A673 (cell line): ENCODE measurements around the gene HDAC7. TPM values are rescaled to one million over a fixed set of nuclear protein-coding genes. Genes with fewer than 3 reads are reported as not detected.

Experiments used
- BruUV-seq: library from RNA; stranded (reverse); fragments of 400-500 nt; replicated peaks from 2 replicates; lab custom pipeline; 2021; lab: Mats Ljungman, UMichigan
- CTCF ChIA-PET: fragments of 300-600 bp; sonication (Branson Sonifier 250); formaldehyde crosslinking; loops from one replicate; lab custom pipeline; 2022; ENCODE audit warnings: antibody characterized with exemption; lab: Charles Lee
- POLR2A ChIA-PET: fragments of 300-600 bp; sonication (Branson Sonifier 250); formaldehyde crosslinking; loops from one replicate; lab custom pipeline; 2022; ENCODE audit warnings: antibody characterized with exemption; ENCODE audit not compliant: low non-redundant PET; lab: Charles Lee
- DNase-seq: peaks from one replicate; pipeline ENCODE4 v3.0.0-alpha.2; 2015; ENCODE audit warnings: low spot score
- H3K27ac ChIP-seq: fragments of 200-600 bp; sonication (generic); 2 replicates; pipeline ENCODE4 v1.5.1; 2016; ENCODE audit warnings: mixed run types, low read depth, mild to moderate bottlenecking, mixed read lengths, antibody characterized with exemption, low read length; ENCODE audit not compliant: poor library complexity, severe bottlenecking
- H3K27me3 ChIP-seq: fragments of 200-600 bp; sonication (generic); replicated peaks from 2 replicates; pipeline ENCODE4 v1.6.1; 2017; ENCODE audit warnings: mixed run types, low read depth, mild to moderate bottlenecking, mixed read lengths, antibody characterized with exemption, low read length; ENCODE audit not compliant: insufficient read depth, poor library complexity
- H3K36me3 ChIP-seq: fragments of 200-600 bp; sonication (generic); 2 replicates; pipeline ENCODE4 v1.6.1; 2016; ENCODE audit warnings: mixed run types, mild to moderate bottlenecking, mixed read lengths, antibody characterized with exemption, low read length; ENCODE audit not compliant: insufficient read depth, poor library complexity, severe bottlenecking
- H3K4me1 ChIP-seq: fragments of 200-600 bp; sonication (generic); 2 replicates; pipeline ENCODE4 v1.6.1; 2017; ENCODE audit warnings: mixed run types, mild to moderate bottlenecking, mixed read lengths, antibody characterized with exemption, low read length; ENCODE audit not compliant: insufficient read depth, poor library complexity, severe bottlenecking
- H3K4me3 ChIP-seq: fragments of 200-600 bp; sonication (generic); 2 replicates; pipeline ENCODE4 v1.5.1; 2016; ENCODE audit warnings: low read depth, mixed run types, mild to moderate bottlenecking, mixed read lengths, low read length; ENCODE audit not compliant: poor library complexity, severe bottlenecking
- H3K9me3 ChIP-seq: fragments of 200-600 bp; sonication (generic); 2 replicates; pipeline ENCODE4 v1.6.1; 2016; ENCODE audit warnings: mixed run types, low read depth, mild to moderate bottlenecking, mixed read lengths, antibody characterized with exemption, low read length; ENCODE audit not compliant: poor library complexity, severe bottlenecking
- CTCF ChIP-seq: fragments of 300-800, 200-600 bp; sonication (generic); conservative IDR thresholded peaks from 2 replicates; pipeline ENCODE4 v1.5.1; 2017; ENCODE audit warnings: low read depth, mild to moderate bottlenecking, antibody characterized with exemption, low read length, moderate library complexity, mixed read lengths
- EZH2 ChIP-seq: fragments of 200-600 bp; sonication (generic); IDR thresholded peaks from 2 replicates; pipeline ENCODE4 v1.6.1; 2017; ENCODE audit warnings: borderline replicate concordance, low read depth, mild to moderate bottlenecking, mixed read lengths, antibody characterized with exemption, low read length; ENCODE audit not compliant: poor library complexity, severe bottlenecking
- intact Hi-C: fragments of 100-400 bp; cut with micrococcal nuclease; formaldehyde crosslinking; loops from one replicate; pipeline ENCODE4 v1.10.0; 2022; ENCODE audit not compliant: unreplicated experiment
- total RNA-seq: library from RNA; stranded (reverse); gene quantifications from 2 replicates; pipeline ENCODE4 v1.2.3, GENCODE V29; 2021

The HDAC7 gene
- total RNA-seq, 1 experiment from 2014 or later = 58.9 TPM

GRCh38 chr12:47767216-47767724 lies 52.4 kb downstream of the HDAC7 start:
- intact Hi-C loops = no loop called here
- peak; percentile 63 for TF ChIP-seq CTCF
- no peak for TF ChIP-seq EZH2
- BruUV-seq = no TSS peak
- no peak for DNase-seq
- Histone ChIP-seq H3K27me3 (no peaks in the 10 kb centered on the region), H3K9me3 (no peaks in the 10 kb centered on the region), H3K36me3 (no peaks in the 10 kb centered on the region), H3K4me3 (no peak overlapping the region), H3K27ac (no peak overlapping the region), H3K4me1 (peaks cover 31% of the 10 kb centered on the region)
- ChIA-PET POLR2A (no interaction called here), CTCF (interaction anchor here (0.5 to 1.5 kb wide), 7 partner anchors 23 to 115 kb away, joined by 3 to 7 read pairs (median 4); no protein-coding TSS in a partner anchor)

DNA sequence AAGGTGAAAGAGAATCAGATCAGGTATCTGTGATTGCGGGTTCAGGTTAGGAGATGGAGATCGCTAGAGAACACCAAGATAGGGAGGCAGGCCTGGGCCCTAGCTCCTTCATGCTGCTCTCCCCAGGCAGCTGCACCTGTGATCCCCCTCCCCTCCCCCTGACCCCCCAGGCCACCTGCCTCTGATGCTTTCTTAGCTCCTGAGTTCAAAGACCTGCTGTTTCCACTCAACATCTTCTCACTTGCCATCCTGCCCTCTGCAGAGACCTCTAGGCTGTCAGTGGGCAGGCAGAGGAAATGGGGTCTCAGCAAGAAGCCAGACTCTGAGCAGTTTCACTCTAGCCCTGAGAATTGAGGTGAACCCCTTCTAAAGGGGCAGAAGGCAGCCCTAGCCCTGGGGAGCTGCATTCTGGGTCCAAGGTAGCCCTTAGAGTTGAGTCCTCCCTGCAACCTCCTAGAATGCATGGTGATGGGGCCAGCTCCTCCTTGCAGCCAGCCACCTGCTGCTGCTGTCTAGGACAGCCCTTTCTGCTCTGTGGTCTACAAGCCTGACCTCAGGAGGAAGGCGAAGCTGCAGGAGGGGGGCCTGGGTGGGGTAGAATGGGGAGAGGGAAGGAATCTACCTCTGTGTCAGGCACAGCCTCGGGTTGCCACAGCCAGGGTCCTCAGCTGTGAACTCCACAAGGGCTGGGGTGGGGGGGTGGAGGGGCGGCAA lies 53.0 kb downstream of the HDAC7 start:
- Histone ChIP-seq H3K4me1 (peaks cover 31% of the 10 kb centered on the region), H3K36me3 (no peaks in the 10 kb centered on the region), H3K9me3 (no peaks in the 10 kb centered on the region), H3K27me3 (no peaks in the 10 kb centered on the region), H3K4me3 (no peak overlapping the region), H3K27ac (no peak overlapping the region)
- TF ChIP-seq EZH2 (no peak), CTCF (no peak)
- CTCF ChIA-PET = interaction anchor here (0.5 to 1.5 kb wide), 7 partner anchors 22 to 114 kb away, joined by 3 to 7 read pairs (median 4); no protein-coding TSS in a partner anchor
- intact Hi-C loops = no loop called here
- no peak for DNase-seq
- POLR2A ChIA-PET = no interaction called here
- no TSS peak for BruUV-seq

- Histone ChIP-seq H3K9me3 (no peaks in the 10 kb centered on the region), H3K4me1 (peaks cover 18% of the 10 kb centered on the region), H3K27ac (no peak overlapping the region), H3K4me3 (no peak overlapping the region), H3K36me3 (no peaks in the 10 kb centered on the region), H3K27me3 (no peaks in the 10 kb centered on the region)
- DNase-seq = no peak
- ChIA-PET POLR2A (no interaction called here), CTCF (no interaction called here)
- intact Hi-C loops = no loop called here
- TF ChIP-seq CTCF = no peak
- no peak for TF ChIP-seq EZH2
- BruUV-seq = no TSS peak
Measured at GRCh38 chr12:47763481-47764346, 56.0 kb downstream of the HDAC7 start.
